AG04450 (cell line): ENCODE measurements around the gene HIC1. TPM values are rescaled to one million over a fixed set of nuclear protein-coding genes. Genes with fewer than 3 reads are reported as not detected.

Experiments used
- CTCF ChIA-PET: fragments of 300-600, 350-600 bp; formaldehyde crosslinking; extraction: SDS; loops from one replicate; lab custom pipeline; 2022; ENCODE audit warnings: antibody characterized with exemption, inconsistent platforms; lab: Charles Lee
- POLR2A ChIA-PET: fragments of 350-600 bp; formaldehyde crosslinking; extraction: SDS; loops from one replicate; lab custom pipeline; 2021; ENCODE audit warnings: antibody characterized with exemption, inconsistent platforms; lab: Yijun Ruan, JAX
- DNase-seq: peaks from one replicate; pipeline ENCODE4 v3.0.0-alpha.2; 2011; ENCODE audit warnings: low read depth, low spot score
- H3K27ac ChIP-seq: one replicate; pipeline ENCODE4 v1.5.1; 2012; ENCODE audit warnings: low read depth, low read length, control low read depth
- H3K27me3 ChIP-seq: one replicate; pipeline ENCODE4 v1.6.0; 2012; ENCODE audit warnings: low read length; ENCODE audit not compliant: control insufficient read depth, insufficient read depth
- H3K4me3 ChIP-seq: 2 replicates; pipeline ENCODE4 v1.5.1; 2011; ENCODE audit warnings: mild to moderate bottlenecking, low read depth, low read length, control low read depth
- H3K9me3 ChIP-seq: 2 replicates; pipeline ENCODE4 v1.5.1; 2012; ENCODE audit warnings: low read length; ENCODE audit not compliant: control insufficient read depth, insufficient read depth
- CTCF ChIP-seq: IDR thresholded peaks from 2 replicates; pipeline ENCODE4 v1.5.1; 2011; ENCODE audit warnings: low read depth, low read length, control low read depth, inconsistent platforms
- polyA plus RNA-seq: library from polyadenylated mRNA; depleted of rRNA; stranded (reverse); fragments of >200 nt; gene quantifications from 2 replicates; pipeline ENCODE4 v1.2.3, GENCODE V29; 2011

The HIC1 gene
- polyA plus RNA-seq, 1 experiment: 12.7 TPM

DNA sequence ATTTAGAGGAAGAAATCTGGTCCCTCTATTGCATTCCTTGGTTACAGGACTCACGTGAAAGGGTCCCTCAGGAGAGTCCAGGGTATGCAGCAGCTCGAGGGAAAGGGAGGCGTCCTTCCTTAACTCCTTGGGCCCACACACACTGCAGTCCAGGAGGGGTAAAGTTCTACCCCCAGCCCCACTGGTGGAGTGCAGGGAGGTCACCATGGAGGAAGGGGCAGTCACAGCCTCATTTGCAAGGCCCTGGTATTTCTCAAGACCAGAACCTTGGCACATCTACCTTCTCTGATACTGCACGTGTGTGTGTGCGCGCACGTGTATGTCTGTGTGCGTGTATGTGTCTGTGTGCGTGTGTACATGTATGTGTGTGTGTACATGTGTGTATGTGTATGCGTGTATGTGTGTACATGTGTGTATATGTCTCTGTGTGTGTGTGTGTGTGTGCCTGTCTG is 11.1 kb downstream of the HIC1 start:
- DNase-seq: no peak
- POLR2A ChIA-PET: no interaction called here

DNA sequence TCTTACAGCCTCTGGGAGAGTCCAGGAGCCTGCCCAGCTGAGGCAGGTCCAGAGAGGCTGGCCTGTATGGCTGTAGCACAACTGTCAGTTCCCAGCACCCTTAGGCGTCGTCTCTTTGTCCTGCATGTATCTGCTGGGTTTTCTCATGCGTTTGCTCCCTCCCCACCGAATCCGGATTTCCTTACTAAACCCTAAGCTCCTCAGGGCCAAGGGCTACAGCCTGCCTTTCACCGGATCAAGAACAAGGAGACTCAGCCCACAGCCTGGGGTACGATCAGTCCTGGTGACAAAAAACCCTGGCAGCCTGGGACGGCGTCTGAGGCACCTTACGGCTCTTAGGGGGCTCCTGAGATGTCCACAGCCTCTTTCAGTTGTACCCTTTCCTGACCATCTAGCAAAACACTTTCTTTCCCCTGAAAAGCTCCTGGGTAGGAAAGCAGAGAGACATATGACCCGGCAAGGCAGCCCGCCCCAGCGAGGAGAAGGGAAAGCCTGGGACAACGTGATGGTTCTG is 12.2 kb downstream of the HIC1 start:
- ChIA-PET CTCF (interaction anchor here (1.1 kb wide), 1 partner anchor 178 kb away, joined by 5 read pairs; no protein-coding TSS in a partner anchor), POLR2A (interaction anchor here (0.7 to 1.6 kb wide), 3 partner anchors 15 to 54 kb away, joined by 3 to 5 read pairs (median 5); no protein-coding TSS in a partner anchor)
- TF ChIP-seq CTCF: no peak
- Histone ChIP-seq H3K9me3 (no peaks in the 10 kb centered on the region; the same call in 1 of the 2 replicates), H3K27me3 (no peaks in the 10 kb centered on the region), H3K4me3 (no peak overlapping the region), H3K27ac (peak overlapping the region; percentile 94)
- DNase-seq: no peak

More for the DNA sequence above, 11.1 kb downstream of the HIC1 start:
- Histone ChIP-seq H3K4me3 (no peak overlapping the region), H3K27me3 (no peaks in the 10 kb centered on the region), H3K9me3 (no peaks in the 10 kb centered on the region; the same call in 1 of the 2 replicates), H3K27ac (peak overlapping the region; percentile 94)
- no peak for TF ChIP-seq CTCF
- CTCF ChIA-PET: interaction anchor here (0.6 to 1.2 kb wide), 3 partner anchors 164 to 203 kb away, joined by 3 to 7 read pairs (median 6); no protein-coding TSS in a partner anchor

- DNase-seq: no peak
- ChIA-PET POLR2A (interaction anchor here (0.9 to 1.6 kb wide), 12 partner anchors 9 to 194 kb away, joined by 3 to 8 read pairs (median 4); no protein-coding TSS in a partner anchor), CTCF (interaction anchor here (0.5 to 2.5 kb wide), 3 partner anchors 13 to 147 kb away, joined by 3 to 10 read pairs (median 3); partner anchors contain the start of gene HIC1)
- Histone ChIP-seq H3K9me3 (no peaks in the 10 kb centered on the region; the same call in 1 of the 2 replicates), H3K4me3 (no peak overlapping the region), H3K27me3 (no peaks in the 10 kb centered on the region), H3K27ac (peak overlapping the region; percentile 94)
- no peak for TF ChIP-seq CTCF
Measured at GRCh38 chr17:2067608-2068024, 12.7 kb downstream of the HIC1 start.

- no peaks in the 10 kb centered on the region for H3K27me3 ChIP-seq
- ChIA-PET CTCF (interaction anchor here (0.5 to 2.5 kb wide), 7 partner anchors 10 to 184 kb away, joined by 3 to 10 read pairs (median 3); partner anchors contain the start of gene HIC1), POLR2A (interaction anchor here (0.9 to 1.7 kb wide), 13 partner anchors 10 to 194 kb away, joined by 3 to 8 read pairs (median 5); no protein-coding TSS in a partner anchor)
- peak; percentile 40 for TF ChIP-seq CTCF
- DNase-seq: no peak
- H3K4me3 ChIP-seq: no peak overlapping the region
- H3K27ac ChIP-seq: peak overlapping the region; percentile 94
- H3K9me3 ChIP-seq: no peaks in the 10 kb centered on the region; the same call in 1 of the 2 replicates
Measured at GRCh38 chr17:2068031-2068518, 13.2 kb downstream of the HIC1 start.
